Measurements from ENCODE around the gene TMEM109.

GRCh38 chr11:60869451-60869825, 44.5 kb upstream of the TMEM109 start:
- TF ChIP-seq RARB (CRISPR knock-in tag; IDR thresholded peaks at IDR 0.05), result no peak
- TF ChIP-seq ARNTL (CRISPR knock-in tag; IDR thresholded peaks at IDR 0.05; ENCODE audit: borderline replicate concordance, low read depth), result no peak
- TF ChIP-seq, protein P1, sequence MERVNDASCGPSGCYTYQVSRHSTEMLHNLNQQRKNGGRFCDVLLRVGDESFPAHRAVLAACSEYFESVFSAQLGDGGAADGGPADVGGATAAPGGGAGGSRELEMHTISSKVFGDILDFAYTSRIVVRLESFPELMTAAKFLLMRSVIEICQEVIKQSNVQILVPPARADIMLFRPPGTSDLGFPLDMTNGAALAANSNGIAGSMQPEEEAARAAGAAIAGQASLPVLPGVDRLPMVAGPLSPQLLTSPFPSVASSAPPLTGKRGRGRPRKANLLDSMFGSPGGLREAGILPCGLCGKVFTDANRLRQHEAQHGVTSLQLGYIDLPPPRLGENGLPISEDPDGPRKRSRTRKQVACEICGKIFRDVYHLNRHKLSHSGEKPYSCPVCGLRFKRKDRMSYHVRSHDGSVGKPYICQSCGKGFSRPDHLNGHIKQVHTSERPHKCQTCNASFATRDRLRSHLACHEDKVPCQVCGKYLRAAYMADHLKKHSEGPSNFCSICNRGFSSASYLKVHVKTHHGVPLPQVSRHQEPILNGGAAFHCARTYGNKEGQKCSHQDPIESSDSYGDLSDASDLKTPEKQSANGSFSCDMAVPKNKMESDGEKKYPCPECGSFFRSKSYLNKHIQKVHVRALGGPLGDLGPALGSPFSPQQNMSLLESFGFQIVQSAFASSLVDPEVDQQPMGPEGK (CRISPR knock-in tag; IDR thresholded peaks at IDR 0.05; ENCODE audit: borderline replicate concordance), result no peak
- TF ChIP-seq ZNF70 (CRISPR knock-in tag; IDR thresholded peaks at IDR 0.05), result no peak
- TF ChIP-seq ESRRG (CRISPR knock-in tag; IDR thresholded peaks at IDR 0.05), result no peak
- TF ChIP-seq TOX (CRISPR knock-in tag; IDR thresholded peaks at IDR 0.05; ENCODE audit: borderline replicate concordance), result no peak

Data from SK-N-SH treated with all-trans-retinoic acid at 6 μM for 48 hours (cell line).